HG03520 (cell line): ENCODE data around the gene PRKAG3.
"Not testable (repeated sequence)": the region's sequence is repeated elsewhere in the genome, so short reads cannot be mapped to it uniquely, and the experiment has no call there.

ENCODE experiments used
- ATAC-seq: cut with Tn5 transposase; IDR thresholded peaks from one replicate; pipeline ENCODE4 v1.9.1; 2021; ENCODE audit warnings: mild to moderate bottlenecking, moderate library complexity; ENCODE audit not compliant: unreplicated experiment

PRKAG3 gene

GRCh38 chr2:218785103-218785502 is 46.5 kb downstream of the PRKAG3 start:
- no peak for ATAC-seq

GRCh38 chr2:218783688-218784087 is 47.9 kb downstream of the PRKAG3 start:
- ATAC-seq, result no peak

DNA sequence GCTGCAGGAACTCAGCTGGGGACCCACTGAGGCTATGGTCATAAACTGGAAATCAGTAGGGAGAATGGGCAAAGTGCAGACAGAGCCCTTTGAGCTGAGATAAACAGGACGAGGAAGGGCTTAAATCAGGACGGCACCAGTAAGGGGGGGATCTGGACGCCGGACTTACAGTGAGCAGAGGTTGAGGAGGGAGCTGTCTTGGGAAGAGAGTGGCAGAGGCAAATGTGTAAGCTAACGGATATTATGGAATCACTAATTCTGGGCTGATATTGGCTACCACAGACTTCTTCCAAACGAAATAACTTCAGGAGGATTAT is 49.1 kb downstream of the PRKAG3 start:
- ATAC-seq, result no peak

- ATAC-seq, result no peak
Observed at GRCh38 chr2:218781691-218782527, 49.7 kb downstream of the PRKAG3 start, which contains the start of gene CYP27A1. CYP27A1 (plus strand) TSS chr2:218782147; CDS start chr2:218782183, 36 bp downstream.

GRCh38 chr2:218780851-218781690 is 50.5 kb downstream of the PRKAG3 start:
- no peak for ATAC-seq

- no peak for ATAC-seq
Observed at GRCh38 chr2:218780046-218780445, 51.6 kb downstream of the PRKAG3 start.

GRCh38 chr2:218777276-218777990 is 54.2 kb downstream of the PRKAG3 start:
- ATAC-seq, result no peak

DNA sequence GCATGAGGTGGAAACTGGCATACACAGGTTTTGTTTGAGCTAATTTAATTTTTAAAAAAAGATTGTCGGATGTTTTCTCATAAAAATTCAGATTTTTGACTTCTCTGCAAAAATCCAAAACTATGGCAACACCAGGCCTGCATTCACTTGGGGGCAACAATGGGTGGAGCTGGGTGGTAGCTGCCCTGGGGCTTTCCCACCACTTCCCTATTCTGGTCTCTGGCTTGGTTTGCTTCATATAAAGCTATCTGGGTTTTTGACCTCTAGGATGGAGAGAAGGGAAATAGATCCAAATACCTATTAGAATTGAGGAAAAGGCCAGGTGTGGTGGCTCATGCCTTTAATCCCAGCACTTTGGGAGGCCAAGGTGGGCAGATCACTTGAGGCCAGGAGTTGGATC is 55.1 kb downstream of the PRKAG3 start:
- no peak for ATAC-seq

GRCh38 chr2:218773881-218774280 is 57.7 kb downstream of the PRKAG3 start:
- no peak for ATAC-seq

DNA sequence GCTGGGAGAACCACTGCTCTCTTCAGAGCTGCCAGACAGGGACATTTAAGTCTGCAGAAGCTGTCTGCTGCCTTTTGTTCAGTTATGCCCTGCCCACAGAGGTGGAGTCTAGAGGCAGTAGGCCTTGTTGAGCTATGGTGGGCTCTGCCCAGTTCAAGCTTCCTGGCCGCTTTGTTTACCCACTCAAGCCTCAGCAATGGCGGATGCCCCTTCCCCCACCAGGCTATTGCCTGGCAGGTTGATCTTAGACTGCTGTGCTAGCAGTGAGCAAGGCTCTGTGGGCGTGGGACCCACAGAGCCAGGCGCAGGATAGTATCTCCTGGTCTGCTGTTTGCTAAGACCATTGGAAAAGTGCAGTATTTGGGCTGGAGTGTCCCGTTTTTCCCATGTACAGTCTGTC is 58.8 kb downstream of the PRKAG3 start:
- ATAC-seq, result not testable (repeated sequence)
